ENCODE results near the gene FAM120AOS.
"Not testable (repeated sequence)": the region's sequence is repeated elsewhere in the genome, so short reads cannot be mapped to it uniquely, and the experiment has no call there.

DNA sequence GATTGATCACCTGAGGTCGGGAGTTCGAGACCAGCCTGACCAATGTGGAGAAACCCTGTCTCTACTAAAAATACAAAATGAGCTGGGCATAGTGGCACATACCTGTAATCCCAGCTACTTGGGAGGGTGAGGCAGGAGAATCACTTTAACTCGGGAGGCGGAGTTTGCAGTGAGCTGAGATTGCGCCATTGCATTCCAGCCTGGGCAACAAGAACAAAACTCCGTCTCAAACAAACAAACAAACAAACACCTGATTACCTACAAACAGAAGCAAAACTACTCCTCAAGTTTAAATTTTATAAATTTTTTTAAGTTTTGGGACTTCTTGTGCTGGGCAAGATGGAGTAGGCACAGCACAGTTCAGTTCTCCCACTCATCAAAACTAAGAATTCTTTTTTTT is 14.1 kb downstream of the FAM120AOS start:
- not testable (repeated sequence) for TF ChIP-seq ZNF792 (tag by site-specific recombination; IDR thresholded peaks at IDR 0.05); BCL11A (tag by site-specific recombination; IDR thresholded peaks at IDR 0.05; ENCODE audit: low read depth); SETDB1 (IDR thresholded peaks at IDR 0.05; ENCODE audit: insufficient read length, low read length); SP2 (tag by site-specific recombination; IDR thresholded peaks at IDR 0.05); ZNF184 (tag by site-specific recombination; IDR thresholded peaks at IDR 0.05); ZNF341 (tag by site-specific recombination; IDR thresholded peaks at IDR 0.05; ENCODE audit: low read depth)
- TF ChIP-seq, protein P1, sequence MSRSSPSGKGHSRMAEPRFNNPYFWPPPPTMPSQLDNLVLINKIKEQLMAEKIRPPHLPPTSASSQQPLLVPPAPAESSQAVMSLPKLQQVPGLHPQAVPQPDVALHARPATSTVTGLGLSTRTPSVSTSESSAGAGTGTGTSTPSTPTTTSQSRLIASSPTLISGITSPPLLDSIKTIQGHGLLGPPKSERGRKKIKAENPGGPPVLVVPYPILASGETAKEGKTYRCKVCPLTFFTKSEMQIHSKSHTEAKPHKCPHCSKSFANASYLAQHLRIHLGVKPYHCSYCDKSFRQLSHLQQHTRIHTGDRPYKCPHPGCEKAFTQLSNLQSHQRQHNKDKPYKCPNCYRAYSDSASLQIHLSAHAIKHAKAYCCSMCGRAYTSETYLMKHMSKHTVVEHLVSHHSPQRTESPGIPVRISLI (tag by site-specific recombination; IDR thresholded peaks at IDR 0.05): not testable (repeated sequence)
- TF ChIP-seq, protein P2, sequence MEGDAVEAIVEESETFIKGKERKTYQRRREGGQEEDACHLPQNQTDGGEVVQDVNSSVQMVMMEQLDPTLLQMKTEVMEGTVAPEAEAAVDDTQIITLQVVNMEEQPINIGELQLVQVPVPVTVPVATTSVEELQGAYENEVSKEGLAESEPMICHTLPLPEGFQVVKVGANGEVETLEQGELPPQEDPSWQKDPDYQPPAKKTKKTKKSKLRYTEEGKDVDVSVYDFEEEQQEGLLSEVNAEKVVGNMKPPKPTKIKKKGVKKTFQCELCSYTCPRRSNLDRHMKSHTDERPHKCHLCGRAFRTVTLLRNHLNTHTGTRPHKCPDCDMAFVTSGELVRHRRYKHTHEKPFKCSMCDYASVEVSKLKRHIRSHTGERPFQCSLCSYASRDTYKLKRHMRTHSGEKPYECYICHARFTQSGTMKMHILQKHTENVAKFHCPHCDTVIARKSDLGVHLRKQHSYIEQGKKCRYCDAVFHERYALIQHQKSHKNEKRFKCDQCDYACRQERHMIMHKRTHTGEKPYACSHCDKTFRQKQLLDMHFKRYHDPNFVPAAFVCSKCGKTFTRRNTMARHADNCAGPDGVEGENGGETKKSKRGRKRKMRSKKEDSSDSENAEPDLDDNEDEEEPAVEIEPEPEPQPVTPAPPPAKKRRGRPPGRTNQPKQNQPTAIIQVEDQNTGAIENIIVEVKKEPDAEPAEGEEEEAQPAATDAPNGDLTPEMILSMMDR (tag by site-specific recombination; IDR thresholded peaks at IDR 0.05): not testable (repeated sequence)

Measured in HEK293 (cell line).